ENCODE measurements around the gene GP1BB.
A peak's percentile ranks its signal among the peaks of the same experiment; 100 is the strongest.

The GP1BB gene

GRCh38 chr22:19727310-19728150 lies 4.2 kb downstream of the GP1BB start:
- no peak for DNase-seq

DNA sequence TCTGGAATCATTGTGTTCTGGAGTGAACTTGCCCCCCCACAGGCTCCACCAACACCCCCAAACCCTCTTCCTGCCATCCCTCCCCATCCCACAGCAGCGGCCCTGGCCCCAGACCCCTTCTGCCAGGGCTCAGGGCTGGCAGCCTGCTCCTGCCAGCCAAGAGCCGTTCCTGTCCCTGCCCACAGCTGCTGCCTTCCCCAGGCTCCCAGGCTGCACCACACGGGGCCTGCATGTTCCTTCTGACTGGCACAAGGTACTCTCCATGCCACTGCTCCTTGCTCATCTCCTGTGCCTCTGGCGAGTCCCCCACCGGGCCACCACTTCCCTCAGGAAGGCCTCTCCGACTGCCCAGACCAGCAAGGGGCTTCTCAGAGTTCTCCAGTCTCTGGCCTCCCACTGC lies 4.9 kb downstream of the GP1BB start:
- no peak for DNase-seq

- no peak for DNase-seq
These were observed 5.5 kb downstream of the GP1BB start for GRCh38 chr22:19728836-19729235.

GRCh38 chr22:19729507-19729906 lies 6.2 kb downstream of the GP1BB start:
- DNase-seq, result no peak

DNA sequence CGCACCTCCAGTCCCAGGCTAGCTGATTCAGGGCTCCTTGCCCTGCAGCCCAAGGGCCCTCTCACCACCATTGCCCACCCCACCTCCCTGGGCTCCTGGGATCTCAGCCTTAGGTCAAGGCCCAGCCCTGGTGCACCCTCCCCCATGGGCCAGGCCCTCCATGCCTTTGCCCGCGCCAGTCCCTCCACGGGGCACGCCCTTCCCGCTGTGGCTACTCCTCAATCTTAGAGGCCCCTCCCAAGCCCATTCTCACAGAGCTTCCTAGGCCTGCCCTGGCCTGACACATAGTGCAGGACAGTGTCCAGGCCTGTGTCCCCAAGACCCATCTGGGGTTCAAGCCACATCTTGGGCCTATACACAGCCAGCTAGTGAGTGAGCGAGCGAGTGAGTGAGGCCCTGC lies 6.9 kb downstream of the GP1BB start:
- DNase-seq, result no peak

GRCh38 chr22:19730655-19731360 lies 7.5 kb downstream of the GP1BB start:
- peak; percentile 66 to 86 (median 68) for DNase-seq

DNA sequence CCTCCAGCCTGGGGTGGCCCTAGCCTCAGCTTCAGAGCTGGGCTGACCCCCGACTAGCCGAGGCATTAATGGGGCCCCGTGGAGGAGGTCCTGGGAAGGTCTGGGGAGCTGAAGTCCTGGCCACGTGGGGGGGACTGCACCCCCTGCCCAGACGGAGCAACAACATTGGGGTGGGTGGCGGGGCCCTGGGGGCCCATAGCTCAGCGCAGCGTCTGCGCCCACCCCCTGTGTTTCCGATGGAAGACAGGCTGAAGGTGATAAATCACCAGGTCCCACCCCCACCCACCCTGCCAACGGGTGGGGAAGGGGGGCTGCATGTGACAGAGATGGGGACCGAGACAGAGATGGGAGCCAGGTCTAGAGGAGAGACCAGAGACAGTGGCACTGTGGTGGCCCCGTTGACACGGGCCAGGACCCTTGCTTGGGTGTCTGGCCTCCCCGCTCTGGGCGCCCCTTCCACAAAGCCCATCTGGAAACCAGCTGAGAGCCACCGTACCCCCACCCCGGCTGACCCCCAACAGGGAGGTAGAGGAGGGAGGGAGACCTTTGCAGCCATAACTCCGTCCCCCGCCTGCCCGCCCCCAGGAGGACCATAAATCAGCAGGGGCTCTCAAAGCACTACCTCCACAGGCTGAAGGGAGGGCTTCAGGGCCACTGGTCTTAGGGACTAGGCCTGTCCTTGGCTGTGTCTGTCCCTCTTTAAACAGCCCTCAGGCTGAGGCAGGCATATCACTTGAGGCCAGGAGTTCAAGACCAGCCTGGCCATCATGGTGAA lies 8.2 kb downstream of the GP1BB start:
- DNase-seq, result no peak

DNA sequence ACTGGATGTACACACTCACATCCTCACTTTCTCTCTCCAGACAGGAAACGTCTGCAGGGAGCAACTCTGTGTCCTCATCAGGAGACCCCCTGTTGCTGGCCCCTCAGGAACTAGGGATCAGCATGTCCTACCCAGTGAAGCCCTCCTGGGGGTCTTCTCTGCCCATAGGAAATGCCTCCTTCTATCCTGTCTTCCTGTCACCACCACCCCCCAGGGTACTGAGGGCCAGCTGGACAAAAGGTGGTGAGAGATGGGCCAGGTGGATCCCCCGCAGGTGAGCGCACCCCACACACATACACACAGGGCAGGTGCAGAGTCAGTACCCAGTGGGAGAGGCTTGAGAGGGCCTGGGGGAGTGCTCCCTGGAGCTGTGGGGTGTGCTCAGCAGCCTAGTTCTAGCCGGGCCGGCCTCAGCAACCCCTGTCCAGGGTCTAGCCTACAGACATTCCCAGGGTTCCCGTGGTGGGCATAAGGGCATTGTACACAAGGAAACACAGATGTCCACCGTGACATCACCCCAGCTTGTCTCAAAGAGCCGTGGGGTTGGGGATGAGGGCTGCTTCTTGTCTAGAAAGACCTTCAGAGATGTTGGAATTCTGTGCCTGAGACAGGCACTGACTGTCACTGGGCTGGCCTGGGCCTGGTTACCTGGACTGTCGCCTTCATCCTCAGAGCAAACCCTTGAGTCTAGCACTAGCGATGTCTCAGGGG lies 9.2 kb downstream of the GP1BB start:
- no peak for DNase-seq

DNA sequence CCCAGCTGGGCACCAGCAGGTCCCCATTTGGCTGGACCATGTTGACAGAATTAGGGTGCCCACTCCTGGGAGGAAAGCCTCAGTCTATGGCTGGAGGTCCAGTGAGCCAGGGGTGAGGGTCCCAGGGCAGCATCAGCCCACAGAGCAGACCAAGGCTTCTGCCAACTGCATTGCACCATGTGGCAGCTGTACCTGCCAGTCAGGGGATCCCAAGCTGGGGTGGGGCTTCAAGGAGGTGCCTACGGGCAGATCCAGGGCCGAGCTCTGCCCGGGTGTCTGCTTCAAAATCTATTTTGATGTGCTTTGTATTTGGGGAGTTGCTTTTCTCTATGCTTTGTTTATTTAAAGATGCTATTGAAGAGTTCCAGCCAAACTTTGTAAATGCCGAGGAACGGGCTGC lies 10.4 kb downstream of the GP1BB start:
- DNase-seq, result no peak

DNA sequence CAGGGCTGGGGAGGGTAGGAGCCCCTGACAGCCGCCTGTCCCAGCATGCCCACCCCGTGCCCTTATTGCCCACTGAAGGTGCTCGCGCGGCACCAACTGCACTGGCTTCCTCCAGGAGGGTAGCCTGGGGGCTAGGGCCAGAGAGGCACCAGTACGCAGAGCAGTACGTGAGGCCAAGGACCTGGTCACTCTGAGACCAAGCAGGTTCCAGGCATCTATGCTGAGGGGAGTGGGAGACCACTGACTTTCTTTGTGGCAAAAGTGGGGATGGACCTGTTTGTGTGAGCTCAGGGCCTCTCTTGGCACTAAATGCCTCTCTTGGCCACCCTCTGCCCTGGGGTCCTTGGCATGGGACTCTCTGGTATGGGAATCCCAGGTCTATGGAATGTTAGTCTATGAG lies 10.8 kb downstream of the GP1BB start:
- DNase-seq, result no peak

DNA sequence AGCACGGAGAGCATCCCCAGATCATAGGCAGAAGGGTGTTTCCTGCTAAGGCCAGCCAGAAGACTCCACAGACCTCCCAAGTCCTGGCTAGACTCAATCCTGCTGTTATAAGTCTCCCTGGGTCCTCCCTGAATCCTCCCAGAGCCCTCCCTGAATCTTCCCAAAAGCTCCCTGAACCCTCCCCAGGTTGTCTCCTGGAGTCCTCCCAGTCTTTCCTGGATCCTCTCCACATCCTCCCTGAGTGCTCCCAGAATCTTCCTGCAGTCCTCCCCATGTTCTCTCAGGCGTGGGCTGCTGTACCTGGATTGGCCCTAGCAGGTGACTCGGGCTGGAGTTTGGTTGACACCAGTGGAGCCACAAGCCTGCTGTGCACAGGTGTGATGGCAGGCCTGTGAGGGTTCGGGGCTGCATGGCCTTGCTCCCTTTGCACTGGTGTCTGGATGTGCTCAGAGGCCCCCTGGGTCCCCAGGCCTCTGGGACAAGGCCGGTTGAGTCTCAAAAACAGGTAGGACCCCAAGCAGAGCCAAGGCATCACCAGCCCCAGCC lies 11.6 kb downstream of the GP1BB start:
- no peak for DNase-seq

- DNase-seq, result no peak
These were observed 12.5 kb downstream of the GP1BB start for GRCh38 chr22:19735665-19736510.

DNA sequence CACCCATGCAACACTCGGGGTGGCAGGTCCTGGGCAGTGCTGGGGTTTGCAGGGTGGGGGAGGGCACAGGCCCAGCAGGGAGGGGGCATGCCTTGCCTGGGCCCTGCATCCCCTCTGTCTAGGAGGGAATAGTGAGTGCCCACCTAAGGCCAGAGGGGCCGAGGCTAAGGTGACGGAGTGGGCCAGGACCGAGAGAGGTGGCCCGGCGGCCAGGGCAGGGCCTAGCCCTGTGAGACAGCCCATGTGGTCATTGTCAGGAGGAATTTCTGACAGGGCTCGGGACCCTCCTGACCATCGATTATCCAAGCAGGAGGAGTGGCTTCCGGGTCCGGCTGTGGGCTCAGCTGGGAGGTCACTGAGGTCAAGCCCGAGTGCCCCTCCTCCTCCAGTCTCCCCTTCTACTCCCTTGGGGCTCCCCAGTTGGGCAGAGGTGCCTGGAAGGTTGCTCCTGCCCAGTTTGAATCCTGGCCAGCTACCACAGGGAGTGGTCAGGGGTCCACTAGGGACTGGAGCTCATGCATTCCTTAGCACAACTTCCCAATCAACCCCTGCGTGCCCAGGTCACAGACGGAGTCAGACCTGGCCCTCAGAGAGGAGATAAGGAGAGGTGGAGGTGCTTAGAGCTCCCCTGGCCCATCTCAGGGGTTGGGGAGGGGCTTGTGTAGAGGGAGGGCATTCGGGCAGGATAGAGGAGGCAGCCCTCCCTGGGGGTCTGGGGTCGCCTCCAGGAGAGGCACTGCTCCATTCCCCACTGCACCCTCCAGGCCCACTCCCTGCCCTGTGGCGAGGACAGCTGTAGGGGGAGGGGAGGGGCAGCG lies 14.7 kb downstream of the GP1BB start:
- no peak for DNase-seq

DNA sequence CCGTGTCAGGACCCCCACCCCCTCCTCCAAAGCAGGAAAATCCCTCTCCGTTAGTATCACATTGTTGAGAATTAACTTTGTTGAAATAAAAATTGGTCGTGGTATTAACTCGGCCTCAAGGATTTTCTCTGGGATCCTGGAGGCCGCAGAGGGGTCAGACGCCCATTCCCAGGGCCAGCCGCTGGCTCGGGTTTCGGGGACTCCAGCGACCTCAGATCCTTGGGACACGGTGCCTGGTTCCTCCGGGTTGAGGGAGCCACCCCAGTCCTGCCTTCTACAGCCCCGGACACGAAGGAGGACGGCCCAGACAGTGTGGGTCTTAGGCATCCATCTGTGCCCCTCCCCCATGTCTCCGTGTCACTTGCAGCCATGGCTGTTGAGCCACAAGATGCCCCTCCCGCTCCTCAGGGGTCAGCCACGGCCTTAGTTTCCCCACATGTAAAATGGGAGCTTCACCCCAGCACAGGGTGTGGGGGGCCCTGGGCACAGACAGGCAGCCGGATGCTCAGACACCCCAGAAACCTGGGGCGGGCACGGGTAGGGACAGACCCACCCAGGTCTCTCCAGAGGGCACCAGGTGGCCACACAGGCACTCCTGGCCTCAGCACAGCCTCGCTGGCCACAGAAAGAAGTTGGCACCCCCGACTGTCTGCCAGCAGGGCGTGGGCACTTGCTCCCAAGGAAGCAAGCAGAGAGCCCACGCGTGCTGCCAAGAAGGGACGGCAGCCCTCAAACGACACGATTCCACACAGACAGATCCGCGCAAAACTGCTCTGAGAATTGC lies 15.5 kb downstream of the GP1BB start:
- no peak for DNase-seq

GRCh38 chr22:19739448-19739895 lies 16.1 kb downstream of the GP1BB start:
- no peak for DNase-seq

DNA sequence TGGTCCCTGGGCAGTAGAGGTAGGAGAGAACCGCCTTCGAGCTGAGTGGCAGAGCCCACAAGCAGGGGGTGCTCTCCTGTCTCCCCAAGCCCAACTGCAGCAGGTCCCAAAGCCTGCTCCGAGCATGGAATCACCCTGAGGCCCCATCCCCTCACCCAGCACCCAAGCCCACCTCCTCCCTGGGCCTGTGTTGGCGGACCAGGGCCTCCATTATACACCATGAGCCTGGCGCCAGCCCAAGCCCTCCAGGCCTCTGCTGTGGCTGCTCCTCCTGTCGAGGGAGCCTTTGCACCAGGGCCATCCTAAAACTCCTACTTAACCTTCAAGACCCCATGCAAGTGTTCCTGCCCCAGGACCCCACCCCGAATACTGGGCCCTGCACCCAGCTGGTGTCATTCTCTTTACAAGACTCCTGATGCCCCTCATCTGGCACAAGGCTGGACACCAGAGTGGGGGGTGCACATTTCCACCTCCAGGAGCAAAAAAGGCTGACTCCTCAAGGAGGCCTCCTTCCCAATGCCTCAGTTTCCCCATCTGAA lies 16.6 kb downstream of the GP1BB start:
- DNase-seq, result no peak

DNA sequence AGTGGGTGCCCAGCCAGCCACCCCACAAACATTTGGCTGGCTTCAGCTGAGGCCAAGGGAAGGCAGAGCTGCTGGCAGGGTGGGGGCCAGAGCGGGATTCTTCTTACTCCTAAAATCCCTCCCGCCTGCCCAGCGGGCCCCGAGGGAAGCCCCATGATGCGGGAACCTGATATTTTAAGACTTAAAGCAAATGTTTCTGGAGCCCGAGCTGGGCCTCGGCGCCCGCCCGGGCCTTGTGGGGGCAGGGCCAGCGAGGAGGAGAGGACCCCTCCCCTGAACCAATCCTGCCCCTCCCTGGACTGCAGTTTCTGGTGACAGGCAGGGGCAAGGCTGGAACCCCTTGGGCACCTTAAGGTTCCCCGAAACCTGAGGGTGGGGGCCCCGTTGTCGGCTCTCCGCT lies 17.2 kb downstream of the GP1BB start:
- no peak for DNase-seq

- DNase-seq, result no peak
These were observed 17.7 kb downstream of the GP1BB start for GRCh38 chr22:19741053-19741452.

Measured in T-helper 1 cell (primary cell).